GM19395 (cell line): Measurements from ENCODE around the gene NUB1.

Experiments used
- ATAC-seq: cut with Tn5 transposase; IDR thresholded peaks from one replicate; pipeline ENCODE4 v1.9.1; 2021; ENCODE audit warnings: mild to moderate bottlenecking, moderate library complexity; ENCODE audit not compliant: unreplicated experiment

NUB1 gene

GRCh38 chr7:151416941-151417315 is 75.3 kb downstream of the NUB1 start:
- no peak for ATAC-seq

- ATAC-seq = no peak
These were observed 78.5 kb downstream of the NUB1 start for GRCh38 chr7:151420144-151420543.

DNA sequence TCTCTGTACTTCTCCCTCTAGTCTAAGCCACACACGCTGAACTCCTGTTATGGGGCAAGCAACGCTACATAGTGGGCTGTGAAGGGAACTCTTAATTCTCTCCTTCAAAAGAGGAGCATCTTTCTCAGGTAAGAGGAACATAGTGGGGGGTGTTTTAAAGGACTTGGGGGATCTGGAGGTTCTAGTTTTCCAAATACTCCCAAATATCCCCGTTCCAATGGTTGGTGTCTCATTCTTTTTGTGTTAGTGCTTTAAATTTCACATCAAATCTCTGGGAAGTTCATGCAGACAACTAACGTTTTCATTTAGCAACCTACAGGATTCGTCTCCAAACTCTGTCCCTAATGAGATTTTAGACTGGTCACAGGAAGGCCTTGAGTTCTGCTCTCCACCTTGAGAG is 80.6 kb downstream of the NUB1 start:
- ATAC-seq = no peak

DNA sequence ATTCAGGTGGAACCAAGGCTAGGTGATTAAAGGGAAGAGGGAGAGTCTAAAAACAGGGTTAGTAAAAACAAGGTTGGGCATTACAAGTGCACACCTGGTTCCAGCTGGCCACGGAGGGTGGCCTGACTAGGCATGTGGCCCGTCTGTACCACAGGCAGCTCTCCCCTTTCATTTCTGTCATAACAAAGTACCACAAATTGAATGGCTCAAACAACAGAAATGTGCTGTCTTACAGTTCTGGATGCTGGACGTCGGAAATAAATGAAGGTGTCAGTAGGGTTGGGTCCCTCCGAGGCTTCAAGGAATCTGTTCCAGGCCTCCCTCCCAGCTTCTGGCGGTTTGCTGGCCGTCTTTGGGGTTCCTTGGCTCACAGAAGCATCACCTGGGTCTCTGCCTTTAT is 81.6 kb downstream of the NUB1 start:
- no peak for ATAC-seq

GRCh38 chr7:151423936-151424335 is 82.3 kb downstream of the NUB1 start:
- ATAC-seq = no peak

DNA sequence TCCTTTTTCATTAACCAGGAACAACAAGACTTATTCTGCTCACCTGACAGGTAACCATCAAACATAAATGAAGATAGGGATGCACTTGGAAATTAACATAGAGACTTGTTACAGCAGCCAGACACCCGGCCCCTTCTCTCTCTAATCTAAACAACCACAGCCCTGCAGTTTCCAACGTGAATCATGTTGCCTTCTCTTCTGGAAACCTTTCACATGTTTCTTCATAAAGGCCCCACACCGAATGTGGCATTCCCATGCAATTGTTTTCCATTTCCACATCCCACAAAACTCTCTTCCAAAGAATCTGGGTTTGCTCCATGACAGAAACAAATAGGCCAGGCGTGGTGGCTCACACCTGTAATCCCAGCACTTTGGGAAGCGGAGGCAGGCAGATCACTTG is 83.2 kb downstream of the NUB1 start:
- no peak for ATAC-seq

- no peak for ATAC-seq
These were observed 84.2 kb downstream of the NUB1 start for GRCh38 chr7:151425670-151426440.

- no peak for ATAC-seq
These were observed 84.9 kb downstream of the NUB1 start for GRCh38 chr7:151426441-151426903.

GRCh38 chr7:151426904-151427704 is 85.5 kb downstream of the NUB1 start:
- no peak for ATAC-seq

DNA sequence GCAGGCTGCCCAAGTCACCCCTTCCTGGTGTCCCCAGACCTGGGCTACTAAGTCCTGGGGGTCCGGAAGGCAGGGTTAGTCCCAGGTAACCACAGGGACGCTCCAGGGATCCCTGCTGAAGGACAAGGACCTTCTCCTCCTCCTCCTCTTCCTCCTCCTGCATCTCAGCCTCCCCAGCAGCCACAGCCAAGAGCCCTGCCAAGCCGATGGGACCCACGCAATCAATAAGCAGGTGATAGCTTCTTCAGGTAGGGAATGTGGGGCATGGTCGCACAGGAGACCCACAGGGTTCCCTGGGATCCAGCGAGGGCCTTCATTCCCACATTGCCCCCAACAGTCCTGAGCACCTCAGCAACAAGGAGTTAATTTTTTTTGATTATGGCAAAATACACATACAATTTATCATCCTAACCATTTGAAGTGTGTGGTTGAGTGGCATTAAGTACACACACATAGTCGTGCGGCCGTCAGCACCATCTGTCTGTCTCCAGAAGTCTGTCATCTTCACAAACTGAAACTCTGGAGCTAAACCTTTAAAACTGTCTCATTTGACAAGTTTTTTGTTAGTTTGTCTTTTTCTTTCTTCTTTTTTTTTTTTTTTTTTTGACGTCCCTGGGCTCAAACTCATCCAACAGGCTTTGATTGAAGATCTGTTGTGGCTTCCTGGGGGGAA is 86.2 kb downstream of the NUB1 start:
- no peak for ATAC-seq
